ENCODE data around the gene SUN1.

The SUN1 gene

DNA sequence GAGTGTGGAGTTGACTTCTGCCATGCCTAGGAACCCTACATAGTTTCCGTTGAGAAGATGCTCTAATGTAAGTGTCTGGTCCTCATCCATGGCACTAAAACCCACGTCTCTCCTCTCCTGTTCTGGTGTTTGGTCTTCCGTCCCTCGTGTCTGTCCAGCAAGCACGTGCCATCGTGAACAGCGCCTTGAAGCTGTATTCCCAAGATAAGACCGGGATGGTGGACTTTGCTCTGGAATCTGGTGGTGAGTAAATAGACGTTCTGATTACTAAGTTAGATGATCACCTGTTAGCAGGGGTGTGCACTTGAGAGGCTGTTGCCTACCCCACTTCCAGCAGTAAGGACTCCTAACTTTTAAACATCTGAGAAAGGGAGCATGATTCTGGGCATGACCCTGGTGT lies 28.9 kb downstream of the SUN1 start:
- TF ChIP-seq ZNF8 (CRISPR knock-in tag; IDR thresholded peaks at IDR 0.05) (no peak), TCF4 (CRISPR knock-in tag; IDR thresholded peaks at IDR 0.05; ENCODE audit: borderline replicate concordance) (no peak), ZFP3 (CRISPR knock-in tag; IDR thresholded peaks at IDR 0.05) (no peak), BACH2 (CRISPR knock-in tag; IDR thresholded peaks at IDR 0.05; ENCODE audit: borderline replicate concordance) (no peak), CSDC2 (CRISPR knock-in tag; IDR thresholded peaks at IDR 0.05) (no peak), PPARA (CRISPR knock-in tag; IDR thresholded peaks at IDR 0.05; ENCODE audit: borderline replicate concordance) (no peak), ZNF70 (CRISPR knock-in tag; IDR thresholded peaks at IDR 0.05) (no peak), ZFP30 (CRISPR knock-in tag; IDR thresholded peaks at IDR 0.05) (no peak), ISL1 (CRISPR knock-in tag; IDR thresholded peaks at IDR 0.05) (no peak)
- TF ChIP-seq, protein P1, sequence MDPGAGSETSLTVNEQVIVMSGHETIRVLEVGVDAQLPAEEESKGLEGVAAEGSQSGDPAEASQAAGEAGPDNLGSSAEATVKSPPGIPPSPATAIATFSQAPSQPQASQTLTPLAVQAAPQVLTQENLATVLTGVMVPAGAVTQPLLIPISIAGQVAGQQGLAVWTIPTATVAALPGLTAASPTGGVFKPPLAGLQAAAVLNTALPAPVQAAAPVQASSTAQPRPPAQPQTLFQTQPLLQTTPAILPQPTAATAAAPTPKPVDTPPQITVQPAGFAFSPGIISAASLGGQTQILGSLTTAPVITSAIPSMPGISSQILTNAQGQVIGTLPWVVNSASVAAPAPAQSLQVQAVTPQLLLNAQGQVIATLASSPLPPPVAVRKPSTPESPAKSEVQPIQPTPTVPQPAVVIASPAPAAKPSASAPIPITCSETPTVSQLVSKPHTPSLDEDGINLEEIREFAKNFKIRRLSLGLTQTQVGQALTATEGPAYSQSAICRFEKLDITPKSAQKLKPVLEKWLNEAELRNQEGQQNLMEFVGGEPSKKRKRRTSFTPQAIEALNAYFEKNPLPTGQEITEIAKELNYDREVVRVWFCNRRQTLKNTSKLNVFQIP (CRISPR knock-in tag; IDR thresholded peaks at IDR 0.05; ENCODE audit: borderline replicate concordance, low read depth), result no peak
- TF ChIP-seq, protein P2, sequence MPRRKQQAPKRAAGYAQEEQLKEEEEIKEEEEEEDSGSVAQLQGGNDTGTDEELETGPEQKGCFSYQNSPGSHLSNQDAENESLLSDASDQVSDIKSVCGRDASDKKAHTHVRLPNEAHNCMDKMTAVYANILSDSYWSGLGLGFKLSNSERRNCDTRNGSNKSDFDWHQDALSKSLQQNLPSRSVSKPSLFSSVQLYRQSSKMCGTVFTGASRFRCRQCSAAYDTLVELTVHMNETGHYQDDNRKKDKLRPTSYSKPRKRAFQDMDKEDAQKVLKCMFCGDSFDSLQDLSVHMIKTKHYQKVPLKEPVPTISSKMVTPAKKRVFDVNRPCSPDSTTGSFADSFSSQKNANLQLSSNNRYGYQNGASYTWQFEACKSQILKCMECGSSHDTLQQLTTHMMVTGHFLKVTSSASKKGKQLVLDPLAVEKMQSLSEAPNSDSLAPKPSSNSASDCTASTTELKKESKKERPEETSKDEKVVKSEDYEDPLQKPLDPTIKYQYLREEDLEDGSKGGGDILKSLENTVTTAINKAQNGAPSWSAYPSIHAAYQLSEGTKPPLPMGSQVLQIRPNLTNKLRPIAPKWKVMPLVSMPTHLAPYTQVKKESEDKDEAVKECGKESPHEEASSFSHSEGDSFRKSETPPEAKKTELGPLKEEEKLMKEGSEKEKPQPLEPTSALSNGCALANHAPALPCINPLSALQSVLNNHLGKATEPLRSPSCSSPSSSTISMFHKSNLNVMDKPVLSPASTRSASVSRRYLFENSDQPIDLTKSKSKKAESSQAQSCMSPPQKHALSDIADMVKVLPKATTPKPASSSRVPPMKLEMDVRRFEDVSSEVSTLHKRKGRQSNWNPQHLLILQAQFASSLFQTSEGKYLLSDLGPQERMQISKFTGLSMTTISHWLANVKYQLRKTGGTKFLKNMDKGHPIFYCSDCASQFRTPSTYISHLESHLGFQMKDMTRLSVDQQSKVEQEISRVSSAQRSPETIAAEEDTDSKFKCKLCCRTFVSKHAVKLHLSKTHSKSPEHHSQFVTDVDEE (CRISPR knock-in tag; IDR thresholded peaks at IDR 0.05), result no peak
- TF ChIP-seq, protein P3, sequence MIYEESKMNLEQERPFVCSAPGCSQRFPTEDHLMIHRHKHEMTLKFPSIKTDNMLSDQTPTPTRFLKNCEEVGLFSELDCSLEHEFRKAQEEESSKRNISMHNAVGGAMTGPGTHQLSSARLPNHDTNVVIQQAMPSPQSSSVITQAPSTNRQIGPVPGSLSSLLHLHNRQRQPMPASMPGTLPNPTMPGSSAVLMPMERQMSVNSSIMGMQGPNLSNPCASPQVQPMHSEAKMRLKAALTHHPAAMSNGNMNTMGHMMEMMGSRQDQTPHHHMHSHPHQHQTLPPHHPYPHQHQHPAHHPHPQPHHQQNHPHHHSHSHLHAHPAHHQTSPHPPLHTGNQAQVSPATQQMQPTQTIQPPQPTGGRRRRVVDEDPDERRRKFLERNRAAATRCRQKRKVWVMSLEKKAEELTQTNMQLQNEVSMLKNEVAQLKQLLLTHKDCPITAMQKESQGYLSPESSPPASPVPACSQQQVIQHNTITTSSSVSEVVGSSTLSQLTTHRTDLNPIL (CRISPR knock-in tag; IDR thresholded peaks at IDR 0.05; ENCODE audit: low read depth), result no peak
- no peak for ATAC-seq

DNA sequence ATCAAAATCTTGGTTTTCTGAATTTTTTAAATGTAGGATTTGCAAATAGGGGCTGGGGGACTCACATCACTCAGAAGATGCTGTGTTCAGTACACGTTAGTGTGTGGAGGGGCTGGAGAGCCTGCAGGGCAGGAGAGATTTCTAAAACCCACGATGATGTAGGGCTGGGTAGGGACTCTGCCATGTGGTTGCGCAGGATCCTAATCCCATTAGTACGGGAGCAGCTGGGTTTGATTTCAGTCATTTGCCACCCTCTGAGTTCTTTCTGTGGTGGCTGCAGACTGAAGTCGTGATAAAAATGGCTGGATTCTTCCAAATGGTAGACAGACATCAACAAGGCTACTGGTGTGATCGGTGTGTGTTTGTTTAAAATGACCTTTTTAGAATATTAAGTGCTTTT lies 29.9 kb downstream of the SUN1 start:
- TF ChIP-seq TCF4 (CRISPR knock-in tag; IDR thresholded peaks at IDR 0.05; ENCODE audit: borderline replicate concordance), result 0 out of 2 replicates have a peak, but pooled peaks have one; percentile 49
- TF ChIP-seq OSR1 (CRISPR knock-in tag; IDR thresholded peaks at IDR 0.05), result no peak
- no peak for TF ChIP-seq PPARA (CRISPR knock-in tag; IDR thresholded peaks at IDR 0.05; ENCODE audit: borderline replicate concordance)
- TF ChIP-seq BACH2 (CRISPR knock-in tag; IDR thresholded peaks at IDR 0.05; ENCODE audit: borderline replicate concordance), result no peak
- ATAC-seq, result no peak; the same call in 2 of the 3 replicates

DNA sequence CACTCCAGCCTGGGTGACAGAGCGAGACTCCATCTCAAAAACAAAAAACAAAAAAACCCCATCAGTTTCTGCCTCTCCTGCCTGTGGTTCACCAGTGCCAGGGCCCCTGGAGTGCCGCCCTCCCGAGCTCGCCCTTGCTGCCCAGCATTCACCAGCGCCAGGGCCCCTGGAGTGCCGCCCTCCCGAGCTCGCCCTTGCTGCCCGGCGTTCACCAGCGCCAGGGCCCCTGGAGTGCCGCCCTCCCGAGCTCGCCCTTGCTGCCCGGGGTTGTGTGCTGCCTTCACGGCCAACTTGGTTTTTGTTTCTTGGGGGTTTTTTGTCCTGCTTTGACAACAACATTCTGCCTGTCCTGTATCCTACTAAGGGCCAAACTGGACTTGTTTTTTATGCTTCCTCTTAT lies 30.8 kb downstream of the SUN1 start:
- no peak for ATAC-seq
- TF ChIP-seq, protein P1 (CRISPR knock-in tag; IDR thresholded peaks at IDR 0.05; ENCODE audit: borderline replicate concordance, low read depth), result no peak
- TF ChIP-seq, protein P4, sequence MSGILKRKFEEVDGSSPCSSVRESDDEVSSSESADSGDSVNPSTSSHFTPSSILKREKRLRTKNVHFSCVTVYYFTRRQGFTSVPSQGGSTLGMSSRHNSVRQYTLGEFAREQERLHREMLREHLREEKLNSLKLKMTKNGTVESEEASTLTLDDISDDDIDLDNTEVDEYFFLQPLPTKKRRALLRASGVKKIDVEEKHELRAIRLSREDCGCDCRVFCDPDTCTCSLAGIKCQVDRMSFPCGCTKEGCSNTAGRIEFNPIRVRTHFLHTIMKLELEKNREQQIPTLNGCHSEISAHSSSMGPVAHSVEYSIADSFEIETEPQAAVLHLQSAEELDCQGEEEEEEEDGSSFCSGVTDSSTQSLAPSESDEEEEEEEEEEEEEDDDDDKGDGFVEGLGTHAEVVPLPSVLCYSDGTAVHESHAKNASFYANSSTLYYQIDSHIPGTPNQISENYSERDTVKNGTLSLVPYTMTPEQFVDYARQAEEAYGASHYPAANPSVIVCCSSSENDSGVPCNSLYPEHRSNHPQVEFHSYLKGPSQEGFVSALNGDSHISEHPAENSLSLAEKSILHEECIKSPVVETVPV (CRISPR knock-in tag; IDR thresholded peaks at IDR 0.05), result no peak
- no peak for TF ChIP-seq OSR1 (CRISPR knock-in tag; IDR thresholded peaks at IDR 0.05)

DNA sequence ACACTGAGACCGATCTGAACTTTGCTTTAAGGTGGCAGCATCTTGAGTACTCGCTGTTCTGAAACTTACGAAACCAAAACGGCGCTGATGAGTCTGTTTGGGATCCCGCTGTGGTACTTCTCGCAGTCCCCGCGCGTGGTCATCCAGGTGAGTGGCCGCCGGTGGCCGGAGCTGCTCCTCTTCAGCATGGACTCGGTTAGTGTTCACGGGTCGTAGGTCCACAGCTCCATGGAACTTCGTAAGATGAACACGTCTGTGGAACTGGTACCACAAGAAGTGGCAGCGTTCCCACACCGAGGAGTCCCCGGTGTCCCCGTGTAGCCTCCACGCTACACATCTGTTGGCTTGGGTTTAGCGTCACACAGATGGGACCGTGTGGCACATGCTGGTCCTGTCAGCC lies 33.6 kb downstream of the SUN1 start:
- ATAC-seq, result no peak
- TF ChIP-seq TOX (CRISPR knock-in tag; IDR thresholded peaks at IDR 0.05; ENCODE audit: borderline replicate concordance), result no peak
- TF ChIP-seq BACH2 (CRISPR knock-in tag; IDR thresholded peaks at IDR 0.05; ENCODE audit: borderline replicate concordance), result no peak
- no peak for TF ChIP-seq ZNF8 (CRISPR knock-in tag; IDR thresholded peaks at IDR 0.05)
- no peak for TF ChIP-seq ISL1 (CRISPR knock-in tag; IDR thresholded peaks at IDR 0.05)
- TF ChIP-seq, protein P3 (CRISPR knock-in tag; IDR thresholded peaks at IDR 0.05; ENCODE audit: low read depth), result no peak
- TF ChIP-seq SNAI2 (CRISPR knock-in tag; IDR thresholded peaks at IDR 0.05), result no peak
- no peak for TF ChIP-seq CSDC2 (CRISPR knock-in tag; IDR thresholded peaks at IDR 0.05)
- no peak for TF ChIP-seq ARNTL (CRISPR knock-in tag; IDR thresholded peaks at IDR 0.05; ENCODE audit: borderline replicate concordance, low read depth)
- TF ChIP-seq GLIS3 (CRISPR knock-in tag; IDR thresholded peaks at IDR 0.05), result no peak
- TF ChIP-seq, protein P4 (CRISPR knock-in tag; IDR thresholded peaks at IDR 0.05), result no peak
- no peak for TF ChIP-seq ZFP30 (CRISPR knock-in tag; IDR thresholded peaks at IDR 0.05)
- TF ChIP-seq RARB (CRISPR knock-in tag; IDR thresholded peaks at IDR 0.05), result no peak
- no peak for TF ChIP-seq ZC3H10 (CRISPR knock-in tag; IDR thresholded peaks at IDR 0.05)
- no peak for TF ChIP-seq ZFP3 (CRISPR knock-in tag; IDR thresholded peaks at IDR 0.05)
- TF ChIP-seq, protein P1 (CRISPR knock-in tag; IDR thresholded peaks at IDR 0.05; ENCODE audit: borderline replicate concordance, low read depth), result no peak

All from SK-N-SH treated with all-trans-retinoic acid at 6 μM for 48 hours (cell line).